Astrocyte (in vitro differentiated cells and primary cell): Measurements from ENCODE around the gene TAF1C. TPM values are rescaled to one million over a fixed set of nuclear protein-coding genes. Genes with fewer than 3 reads are reported as not detected.

ENCODE experiments used
- DNase-seq: peaks from one replicate; pipeline ENCODE4 v3.0.0-alpha.2; 2010; ENCODE audit warnings: low read depth
- FAIRE-seq: peaks from 2 replicates; lab custom pipeline; 2011; peaks lifted over from hg19 to GRCh38; lab: Jason Lieb, UNC
- H2AFZ ChIP-seq: 2 replicates; pipeline ENCODE4 v1.6.0; 2012; ENCODE audit warnings: low read depth, low read length, inconsistent platforms
- H3K27ac ChIP-seq: 2 replicates; pipeline ENCODE4 v1.5.1; 2011; ENCODE audit warnings: low read depth, low read length, inconsistent platforms
- H3K27me3 ChIP-seq: 2 replicates; pipeline ENCODE4 v1.6.0; 2011; ENCODE audit warnings: low read length, inconsistent platforms; ENCODE audit not compliant: insufficient read depth
- H3K36me3 ChIP-seq: 2 replicates; pipeline ENCODE4 v1.5.1; 2011; ENCODE audit warnings: low read length, inconsistent platforms; ENCODE audit not compliant: insufficient read depth
- H3K4me1 ChIP-seq: 2 replicates; pipeline ENCODE4 v1.5.1; 2011; ENCODE audit warnings: low read length, inconsistent platforms; ENCODE audit not compliant: insufficient read depth
- H3K4me2 ChIP-seq: 2 replicates; pipeline ENCODE4 v1.6.0; 2012; ENCODE audit warnings: low read length, inconsistent platforms
- H3K4me3 ChIP-seq: 2 replicates; pipeline ENCODE4 v1.5.1; 2011; ENCODE audit warnings: low read depth, mild to moderate bottlenecking, low read length, inconsistent platforms; ENCODE audit not compliant: insufficient read depth
- H3K79me2 ChIP-seq: 2 replicates; pipeline ENCODE4 v1.6.0; 2012; ENCODE audit warnings: mild to moderate bottlenecking, low read length, inconsistent platforms; ENCODE audit not compliant: insufficient read depth
- H3K9ac ChIP-seq: 2 replicates; pipeline ENCODE4 v1.6.0; 2012; ENCODE audit warnings: mild to moderate bottlenecking, low read length, inconsistent platforms
- H3K9me3 ChIP-seq: 2 replicates; pipeline ENCODE4 v1.5.1; 2012; ENCODE audit warnings: low read depth, mild to moderate bottlenecking, low read length, inconsistent platforms; ENCODE audit not compliant: insufficient read depth
- H4K20me1 ChIP-seq: 2 replicates; pipeline ENCODE4 v1.6.0; 2012; ENCODE audit warnings: low read length, inconsistent platforms; ENCODE audit not compliant: insufficient read depth
- H3K27ac Mint-ChIP-seq: one replicate; pipeline ENCODE4 v1.8.0; 2021; ENCODE audit warnings: mild to moderate bottlenecking, mixed read lengths; ENCODE audit not compliant: unreplicated experiment
- H3K27me3 Mint-ChIP-seq: one replicate; pipeline ENCODE4 v1.8.0; 2021; ENCODE audit warnings: low read depth, mixed read lengths; ENCODE audit not compliant: unreplicated experiment
- H3K36me3 Mint-ChIP-seq: one replicate; pipeline ENCODE4 v1.8.0; 2021; ENCODE audit warnings: low read depth, mixed read lengths; ENCODE audit not compliant: unreplicated experiment
- H3K4me1 Mint-ChIP-seq: one replicate; pipeline ENCODE4 v1.8.0; 2021; ENCODE audit warnings: low read depth, mixed read lengths; ENCODE audit not compliant: unreplicated experiment
- H3K4me3 Mint-ChIP-seq: one replicate; pipeline ENCODE4 v1.8.0; 2021; ENCODE audit warnings: mild to moderate bottlenecking, moderate library complexity, mixed read lengths; ENCODE audit not compliant: unreplicated experiment
- H3K9me3 Mint-ChIP-seq: one replicate; pipeline ENCODE4 v1.8.0; 2021; ENCODE audit warnings: mild to moderate bottlenecking, mixed read lengths; ENCODE audit not compliant: unreplicated experiment
- EZH2 ChIP-seq: IDR thresholded peaks from 2 replicates; pipeline ENCODE4 v1.6.1; 2012; ENCODE audit warnings: mild to moderate bottlenecking, low read length, inconsistent platforms; ENCODE audit not compliant: insufficient read depth
- total RNA-seq: library from RNA; stranded (reverse); gene quantifications from 2 replicates; pipeline ENCODE4 v1.2.1, GENCODE V29; 2021
- TF ChIP-seq, protein P1 (sequence below): IDR thresholded peaks from 2 replicates; pipeline ENCODE4 v1.5.1; 2011; ENCODE audit warnings: low read depth, mild to moderate bottlenecking, inconsistent platforms, low read length, moderate library complexity; ENCODE audit not compliant: insufficient read depth

Gene TAF1C
- total RNA-seq, 1 donor from 2014 or later: 34.1 TPM

GRCh38 chr16:84141143-84141670 is 45.6 kb downstream of the TAF1C start:
- Mint-ChIP-seq H3K9me3 (peaks cover 1% of the 10 kb centered on the region), H3K4me3 (no peak overlapping the region), H3K27me3 (peaks cover 4% of the 10 kb centered on the region), H3K36me3 (peaks cover 3% of the 10 kb centered on the region), H3K27ac (no peak overlapping the region), H3K4me1 (peaks cover 25% of the 10 kb centered on the region)
- H3K79me2 ChIP-seq: peaks cover 67% of the 10 kb centered on the region
- H3K9ac ChIP-seq: no peak overlapping the region
- H3K27ac ChIP-seq: no peak overlapping the region
- H4K20me1 ChIP-seq: peaks cover 50% of the 10 kb centered on the region
- TF ChIP-seq, protein P1, sequence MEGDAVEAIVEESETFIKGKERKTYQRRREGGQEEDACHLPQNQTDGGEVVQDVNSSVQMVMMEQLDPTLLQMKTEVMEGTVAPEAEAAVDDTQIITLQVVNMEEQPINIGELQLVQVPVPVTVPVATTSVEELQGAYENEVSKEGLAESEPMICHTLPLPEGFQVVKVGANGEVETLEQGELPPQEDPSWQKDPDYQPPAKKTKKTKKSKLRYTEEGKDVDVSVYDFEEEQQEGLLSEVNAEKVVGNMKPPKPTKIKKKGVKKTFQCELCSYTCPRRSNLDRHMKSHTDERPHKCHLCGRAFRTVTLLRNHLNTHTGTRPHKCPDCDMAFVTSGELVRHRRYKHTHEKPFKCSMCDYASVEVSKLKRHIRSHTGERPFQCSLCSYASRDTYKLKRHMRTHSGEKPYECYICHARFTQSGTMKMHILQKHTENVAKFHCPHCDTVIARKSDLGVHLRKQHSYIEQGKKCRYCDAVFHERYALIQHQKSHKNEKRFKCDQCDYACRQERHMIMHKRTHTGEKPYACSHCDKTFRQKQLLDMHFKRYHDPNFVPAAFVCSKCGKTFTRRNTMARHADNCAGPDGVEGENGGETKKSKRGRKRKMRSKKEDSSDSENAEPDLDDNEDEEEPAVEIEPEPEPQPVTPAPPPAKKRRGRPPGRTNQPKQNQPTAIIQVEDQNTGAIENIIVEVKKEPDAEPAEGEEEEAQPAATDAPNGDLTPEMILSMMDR: no peak
- TF ChIP-seq EZH2: no peak
- H3K4me2 ChIP-seq: no peak overlapping the region
- peaks cover 10% of the 10 kb centered on the region for H3K4me1 ChIP-seq
- no peaks in the 10 kb centered on the region for H3K9me3 ChIP-seq
- peaks cover 3% of the 10 kb centered on the region for H3K27me3 ChIP-seq
- DNase-seq: no peak
- no peak for FAIRE-seq
- no peaks in the 10 kb centered on the region for H3K36me3 ChIP-seq
- H3K4me3 ChIP-seq: no peak overlapping the region
- no peak overlapping the region for H2AFZ ChIP-seq

- no peaks in the 10 kb centered on the region for H3K9me3 ChIP-seq
- DNase-seq (no peak), FAIRE-seq (no peak)
- no peaks in the 10 kb centered on the region for H3K36me3 ChIP-seq
- H3K4me1 ChIP-seq: peaks cover 9% of the 10 kb centered on the region
- peaks cover 29% of the 10 kb centered on the region for H3K4me1 Mint-ChIP-seq
- H3K9me3 Mint-ChIP-seq: peaks cover 1% of the 10 kb centered on the region
- peaks cover 71% of the 10 kb centered on the region for H3K79me2 ChIP-seq
- H3K27ac Mint-ChIP-seq: no peak overlapping the region
- H3K27ac ChIP-seq: no peak overlapping the region
- H3K27me3 Mint-ChIP-seq: no peaks in the 10 kb centered on the region
- peaks cover 3% of the 10 kb centered on the region for H3K36me3 Mint-ChIP-seq
- no peak overlapping the region for H2AFZ ChIP-seq
- no peak overlapping the region for H3K4me3 Mint-ChIP-seq
- no peak overlapping the region for H3K4me3 ChIP-seq
- peaks cover 57% of the 10 kb centered on the region for H4K20me1 ChIP-seq
- TF ChIP-seq EZH2: no peak
- TF ChIP-seq, protein P1: no peak
- no peaks in the 10 kb centered on the region for H3K27me3 ChIP-seq
- no peak overlapping the region for H3K9ac ChIP-seq
- no peak overlapping the region for H3K4me2 ChIP-seq
Measured at GRCh38 chr16:84139628-84140258, 47.1 kb downstream of the TAF1C start.
